ENCODE results near the gene TAF7. TPM values are rescaled to one million over a fixed set of nuclear protein-coding genes. Genes with fewer than 3 reads are reported as not detected.
"Not testable (repeated sequence)": the region's sequence is repeated elsewhere in the genome, so short reads cannot be mapped to it uniquely, and the experiment has no call there.

Gene TAF7
- total RNA-seq, 2 experiments from 2014 or later: 65.5 to 67.0 TPM

DNA sequence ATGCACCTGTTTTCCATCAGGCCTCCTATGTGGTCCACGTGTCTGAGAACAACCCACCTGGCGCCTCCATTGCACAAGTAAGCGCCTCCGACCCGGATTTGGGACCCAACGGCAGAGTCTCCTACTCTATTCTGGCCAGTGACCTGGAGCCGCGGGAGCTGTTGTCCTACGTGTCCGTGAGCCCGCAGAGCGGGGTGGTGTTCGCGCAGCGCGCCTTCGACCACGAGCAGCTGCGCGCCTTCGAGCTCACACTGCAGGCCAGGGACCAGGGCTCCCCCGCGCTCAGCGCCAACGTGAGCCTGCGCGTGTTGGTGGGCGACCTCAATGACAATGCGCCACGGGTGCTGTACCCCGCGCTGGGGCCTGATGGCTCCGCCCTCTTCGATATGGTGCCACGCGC, 31.0 kb upstream of the TAF7 start:
- Mint-ChIP-seq H3K36me3 (ENCODE audit: low read depth) (no peaks in the 10 kb centered on the region), H3K9me3 (ENCODE audit: insufficient read depth) (peaks cover 5% of the 10 kb centered on the region), H3K4me3 (no peak overlapping the region), H3K27ac (no peak overlapping the region), H3K4me1 (ENCODE audit: low read depth) (no peaks in the 10 kb centered on the region), H3K27me3 (ENCODE audit: low read depth) (peaks cover 24% of the 10 kb centered on the region)
- ChIA-PET CTCF (interaction anchor here (2.7 kb wide), 1 partner anchor 8 kb away, joined by 8 read pairs; the partner anchor contains the start of gene PCDHGB2), POLR2A (no interaction called here)
- ATAC-seq: no peak
- DNase-seq: no peak

DNA sequence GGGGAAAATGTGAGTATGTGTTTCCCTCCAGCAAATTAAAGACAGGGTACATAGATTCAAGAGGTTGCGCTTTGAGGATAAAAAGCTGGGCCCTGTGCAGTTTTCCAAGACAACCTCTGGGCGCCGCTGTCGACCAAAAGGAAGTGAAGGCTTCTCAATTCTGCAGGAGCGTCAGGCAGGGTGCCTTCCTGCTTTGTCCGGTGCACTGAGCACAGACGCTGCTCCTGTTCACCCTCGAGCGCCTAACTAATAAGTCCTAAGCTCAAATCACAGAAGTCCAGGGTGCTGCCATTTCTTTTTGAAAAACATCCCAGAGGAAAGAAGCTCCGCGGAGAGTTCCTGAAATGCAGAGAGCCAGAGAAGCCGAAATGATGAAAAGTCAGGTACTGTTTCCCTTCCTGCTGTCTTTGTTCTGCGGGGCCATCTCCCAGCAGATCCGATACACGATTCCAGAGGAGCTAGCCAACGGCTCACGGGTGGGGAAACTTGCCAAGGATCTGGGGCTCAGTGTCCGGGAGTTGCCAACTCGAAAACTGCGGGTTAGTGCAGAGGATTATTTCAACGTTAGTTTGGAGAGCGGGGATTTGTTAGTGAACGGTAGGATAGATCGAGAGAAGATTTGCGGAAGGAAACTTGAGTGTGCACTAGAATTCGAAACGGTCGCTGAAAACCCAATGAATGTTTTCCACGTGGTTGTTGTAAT, 29.5 kb upstream of the TAF7 start, which contains the start of gene PCDHGB1:
Gene PCDHGB1 (plus strand): TSS at position 183 of the 703 bp plus-strand sequence. CDS start 162 bp downstream, at position 345.
- ChIA-PET CTCF (interaction anchor here (0.8 to 2.8 kb wide), 10 partner anchors 10 to 217 kb away, joined by 3 to 8 read pairs (median 6); partner anchors contain the start of genes PCDHB14, PCDHGA11, PCDHGB2 and PCDHGB3), POLR2A (no interaction called here)
- H3K4me1 Mint-ChIP-seq (ENCODE audit: low read depth): no peaks in the 10 kb centered on the region
- H3K4me3 Mint-ChIP-seq: peak within 1 kb of the TSS; percentile 22
- DNase-seq: peak; percentile 58
- H3K9me3 Mint-ChIP-seq (ENCODE audit: insufficient read depth): peaks cover 10% of the 10 kb centered on the region
- peaks cover 17% of the 10 kb centered on the region for H3K27me3 Mint-ChIP-seq (ENCODE audit: low read depth)
- H3K36me3 Mint-ChIP-seq (ENCODE audit: low read depth): peaks cover 4% of the 10 kb centered on the region
- no peak within 1 kb of the TSS for H3K27ac Mint-ChIP-seq
- ATAC-seq: no peak

DNA sequence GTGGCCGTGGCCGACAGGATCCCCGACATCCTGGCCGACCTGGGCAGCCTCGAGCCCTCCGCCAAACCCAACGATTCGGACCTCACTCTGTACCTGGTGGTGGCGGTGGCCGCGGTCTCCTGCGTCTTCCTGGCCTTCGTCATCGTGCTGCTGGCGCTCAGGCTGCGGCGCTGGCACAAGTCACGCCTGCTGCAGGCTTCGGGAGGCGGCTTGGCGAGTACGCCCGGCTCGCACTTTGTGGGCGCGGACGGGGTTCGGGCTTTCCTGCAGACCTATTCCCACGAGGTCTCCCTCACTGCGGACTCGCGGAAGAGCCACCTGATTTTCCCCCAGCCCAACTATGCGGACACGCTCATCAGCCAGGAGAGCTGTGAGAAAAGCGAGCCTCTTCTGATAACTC, 25.4 kb upstream of the TAF7 start:
- POLR2A ChIA-PET; H3K36me3 Mint-ChIP-seq (ENCODE audit: low read depth); H3K4me3 Mint-ChIP-seq; ATAC-seq; H3K27ac Mint-ChIP-seq; H3K9me3 Mint-ChIP-seq (ENCODE audit: insufficient read depth); H3K4me1 Mint-ChIP-seq (ENCODE audit: low read depth); DNase-seq: not testable (repeated sequence)
- CTCF ChIA-PET: interaction anchor here (1.0 kb wide), 1 partner anchor 27 kb away, joined by 3 read pairs; no protein-coding TSS in a partner anchor
- H3K27me3 Mint-ChIP-seq (ENCODE audit: low read depth): peaks cover 15% of the 10 kb centered on the region

DNA sequence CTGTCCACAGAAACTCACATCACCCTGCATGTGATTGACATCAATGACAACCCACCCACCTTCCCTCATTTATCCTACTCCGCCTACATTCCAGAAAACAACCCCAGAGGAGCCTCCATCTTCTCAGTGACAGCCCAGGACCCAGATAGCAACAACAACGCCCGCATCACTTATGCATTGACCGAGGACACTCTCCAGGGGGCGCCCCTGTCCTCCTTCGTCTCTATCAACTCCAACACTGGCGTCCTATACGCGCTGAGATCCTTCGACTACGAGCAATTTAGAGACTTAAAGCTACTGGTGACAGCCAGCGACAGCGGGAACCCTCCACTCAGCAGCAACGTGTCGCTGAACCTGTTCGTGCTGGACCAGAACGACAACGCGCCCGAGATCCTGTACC, 24.7 kb upstream of the TAF7 start:
- POLR2A ChIA-PET: no interaction called here
- no peaks in the 10 kb centered on the region for H3K4me1 Mint-ChIP-seq (ENCODE audit: low read depth)
- H3K4me3 Mint-ChIP-seq: no peak overlapping the region
- DNase-seq: no peak
- H3K27ac Mint-ChIP-seq: no peak overlapping the region
- H3K27me3 Mint-ChIP-seq (ENCODE audit: low read depth): peaks cover 9% of the 10 kb centered on the region
- CTCF ChIA-PET: interaction anchor here (2.2 to 3.4 kb wide), 2 partner anchors 25 to 26 kb away, joined by 6 to 33 read pairs; partner anchors contain the start of genes PCDHGB3 and TAF7
- peaks cover 7% of the 10 kb centered on the region for H3K9me3 Mint-ChIP-seq (ENCODE audit: insufficient read depth)
- ATAC-seq: no peak
- peaks cover 8% of the 10 kb centered on the region for H3K36me3 Mint-ChIP-seq (ENCODE audit: low read depth)

DNA sequence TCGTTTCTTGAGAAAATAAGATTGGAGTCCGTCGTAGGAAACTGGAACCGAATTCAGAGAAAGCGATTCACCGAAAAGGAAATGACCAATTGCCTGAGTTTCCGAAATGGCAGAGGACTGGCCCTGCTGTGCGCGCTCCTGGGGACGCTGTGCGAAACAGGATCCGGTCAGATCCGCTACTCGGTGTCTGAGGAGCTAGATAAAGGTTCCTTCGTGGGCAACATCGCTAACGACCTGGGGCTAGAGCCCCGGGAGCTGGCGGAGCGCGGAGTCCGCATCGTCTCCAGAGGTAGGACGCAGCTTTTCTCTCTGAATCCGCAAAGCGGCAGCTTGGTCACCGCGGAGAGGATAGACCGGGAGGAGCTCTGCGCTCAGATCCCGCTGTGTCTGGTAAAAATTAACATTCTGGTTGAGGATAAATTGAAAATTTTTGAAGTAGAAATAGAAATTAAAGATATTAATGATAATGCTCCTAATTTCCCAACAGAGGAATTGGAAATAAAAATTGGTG, 23.4 kb upstream of the TAF7 start:
- H3K9me3 Mint-ChIP-seq (ENCODE audit: insufficient read depth): peaks cover 11% of the 10 kb centered on the region
- H3K27me3 Mint-ChIP-seq (ENCODE audit: low read depth): peaks cover 12% of the 10 kb centered on the region
- H3K36me3 Mint-ChIP-seq (ENCODE audit: low read depth): peaks cover 10% of the 10 kb centered on the region
- no peaks in the 10 kb centered on the region for H3K4me1 Mint-ChIP-seq (ENCODE audit: low read depth)
- H3K4me3 Mint-ChIP-seq: peak overlapping the region; percentile 55
- no peak for DNase-seq
- ChIA-PET CTCF (interaction anchor here (1.1 to 3.4 kb wide), 6 partner anchors 9 to 180 kb away, joined by 3 to 33 read pairs (median 6); partner anchors contain the start of genes PCDHGA12, PCDHGB2, PCDHGB3 and TAF7), POLR2A (no interaction called here)
- no peak for ATAC-seq
- H3K27ac Mint-ChIP-seq: no peak overlapping the region

DNA sequence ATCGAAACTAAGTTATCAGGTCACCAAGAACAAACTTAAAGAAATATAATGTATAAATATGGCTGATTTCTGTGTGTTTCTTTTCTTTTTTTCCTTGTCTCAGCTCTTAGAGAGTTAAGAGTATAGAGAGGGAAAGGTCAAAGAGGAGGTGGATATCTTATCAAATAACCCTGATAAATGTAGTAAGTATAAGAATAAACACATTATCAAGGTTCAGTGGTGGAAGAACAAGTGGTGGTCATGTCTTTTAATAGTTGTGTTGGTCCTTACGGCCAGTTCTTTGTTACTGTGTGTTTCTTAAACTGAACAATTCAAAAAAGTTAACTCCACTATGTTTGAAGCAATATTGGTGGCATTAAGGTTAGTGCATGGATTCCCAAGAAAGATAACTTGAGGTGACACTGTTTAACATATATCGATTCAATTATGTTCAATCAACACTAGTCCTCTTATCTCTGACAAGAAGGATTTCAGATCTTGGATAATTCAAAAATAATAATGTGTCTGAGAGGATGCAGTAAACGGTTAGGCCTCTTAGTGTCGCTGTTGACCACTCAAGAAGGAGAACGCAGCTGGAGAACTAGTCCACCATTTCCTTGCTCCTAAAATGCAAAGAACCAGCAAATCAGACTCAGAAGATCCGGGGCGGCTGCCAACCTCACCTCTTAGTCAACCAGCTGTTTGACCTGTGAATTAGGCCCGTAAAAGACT, 22.8 kb upstream of the TAF7 start, which contains the start of gene PCDHGA3:
Gene PCDHGA3 (plus strand): TSS at position 588 of the 711 bp plus-strand sequence. CDS start 205 bp downstream, outside the sequence.
- CTCF ChIA-PET: interaction anchor here (0.7 to 3.4 kb wide), 10 partner anchors 8 to 180 kb away, joined by 3 to 33 read pairs (median 4); partner anchors contain the start of genes PCDHGA12, PCDHGB2, PCDHGB3 and PCDHGB5
- Mint-ChIP-seq H3K4me3 (peak within 1 kb of the TSS; percentile 55), H3K27me3 (ENCODE audit: low read depth) (peaks cover 17% of the 10 kb centered on the region), H3K4me1 (ENCODE audit: low read depth) (no peaks in the 10 kb centered on the region), H3K27ac (no peak within 1 kb of the TSS), H3K9me3 (ENCODE audit: insufficient read depth) (peaks cover 11% of the 10 kb centered on the region), H3K36me3 (ENCODE audit: low read depth) (peaks cover 10% of the 10 kb centered on the region)
- DNase-seq: peak; percentile 47
- no peak for ATAC-seq
- POLR2A ChIA-PET: no interaction called here

DNA sequence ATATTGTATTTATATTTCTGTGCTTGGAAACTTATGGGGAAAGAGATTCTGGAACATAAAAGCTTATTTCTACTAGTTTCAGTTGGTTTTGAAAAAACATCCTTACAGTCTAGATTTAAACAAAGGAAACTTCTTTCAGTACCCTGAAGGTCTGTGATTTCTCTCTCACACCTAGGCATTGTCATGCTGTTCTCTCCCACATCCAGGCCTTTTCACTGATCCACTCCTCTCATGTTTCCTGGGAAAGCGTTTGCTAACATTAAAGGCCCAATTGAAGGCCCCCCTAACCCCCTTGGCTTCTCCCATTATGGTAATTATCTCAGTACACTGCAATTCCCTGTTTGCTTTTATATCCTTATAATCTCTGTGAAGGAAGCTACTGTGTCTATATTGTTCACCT, 22.2 kb upstream of the TAF7 start:
- POLR2A ChIA-PET: no interaction called here
- peaks cover 22% of the 10 kb centered on the region for H3K27me3 Mint-ChIP-seq (ENCODE audit: low read depth)

DNA sequence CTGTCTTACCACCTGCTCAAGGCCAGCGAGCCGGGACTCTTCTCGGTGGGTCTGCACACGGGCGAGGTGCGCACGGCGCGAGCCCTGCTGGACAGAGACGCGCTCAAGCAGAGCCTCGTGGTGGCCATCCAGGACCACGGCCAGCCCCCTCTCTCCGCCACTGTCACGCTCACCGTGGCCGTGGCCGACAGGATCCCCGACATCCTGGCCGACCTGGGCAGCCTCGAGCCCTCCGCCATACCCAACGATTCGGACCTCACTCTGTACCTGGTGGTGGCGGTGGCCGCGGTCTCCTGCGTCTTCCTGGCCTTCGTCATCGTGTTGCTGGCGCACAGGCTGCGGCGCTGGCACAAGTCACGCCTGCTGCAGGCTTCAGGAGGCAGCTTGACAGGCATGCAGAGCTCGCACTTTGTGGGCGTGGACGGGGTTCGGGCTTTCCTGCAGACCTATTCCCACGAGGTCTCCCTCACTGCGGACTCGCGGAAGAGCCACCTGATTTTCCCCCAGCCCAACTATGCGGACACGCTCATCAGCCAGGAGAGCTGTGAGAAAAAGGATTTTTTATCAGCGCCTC, 20.3 kb upstream of the TAF7 start:
- Mint-ChIP-seq H3K36me3 (ENCODE audit: low read depth) (peaks cover 10% of the 10 kb centered on the region), H3K27me3 (ENCODE audit: low read depth) (peaks cover 33% of the 10 kb centered on the region), H3K9me3 (ENCODE audit: insufficient read depth) (peaks cover 11% of the 10 kb centered on the region)
- ATAC-seq; H3K4me3 Mint-ChIP-seq; DNase-seq; POLR2A ChIA-PET; CTCF ChIA-PET; H3K27ac Mint-ChIP-seq; H3K4me1 Mint-ChIP-seq (ENCODE audit: low read depth): not testable (repeated sequence)

More for the DNA sequence above, 22.2 kb upstream of the TAF7 start:
- Mint-ChIP-seq H3K4me1 (ENCODE audit: low read depth) (no peaks in the 10 kb centered on the region), H3K36me3 (ENCODE audit: low read depth) (peaks cover 10% of the 10 kb centered on the region), H3K9me3 (ENCODE audit: insufficient read depth) (peaks cover 11% of the 10 kb centered on the region), H3K4me3 (no peak overlapping the region), H3K27ac (no peak overlapping the region)
- ATAC-seq (no peak), DNase-seq (no peak)
- CTCF ChIA-PET: interaction anchor here (0.7 to 3.4 kb wide), 8 partner anchors 10 to 181 kb away, joined by 3 to 33 read pairs (median 4); partner anchors contain the start of genes PCDHGA5, PCDHGB5 and TAF7

DNA sequence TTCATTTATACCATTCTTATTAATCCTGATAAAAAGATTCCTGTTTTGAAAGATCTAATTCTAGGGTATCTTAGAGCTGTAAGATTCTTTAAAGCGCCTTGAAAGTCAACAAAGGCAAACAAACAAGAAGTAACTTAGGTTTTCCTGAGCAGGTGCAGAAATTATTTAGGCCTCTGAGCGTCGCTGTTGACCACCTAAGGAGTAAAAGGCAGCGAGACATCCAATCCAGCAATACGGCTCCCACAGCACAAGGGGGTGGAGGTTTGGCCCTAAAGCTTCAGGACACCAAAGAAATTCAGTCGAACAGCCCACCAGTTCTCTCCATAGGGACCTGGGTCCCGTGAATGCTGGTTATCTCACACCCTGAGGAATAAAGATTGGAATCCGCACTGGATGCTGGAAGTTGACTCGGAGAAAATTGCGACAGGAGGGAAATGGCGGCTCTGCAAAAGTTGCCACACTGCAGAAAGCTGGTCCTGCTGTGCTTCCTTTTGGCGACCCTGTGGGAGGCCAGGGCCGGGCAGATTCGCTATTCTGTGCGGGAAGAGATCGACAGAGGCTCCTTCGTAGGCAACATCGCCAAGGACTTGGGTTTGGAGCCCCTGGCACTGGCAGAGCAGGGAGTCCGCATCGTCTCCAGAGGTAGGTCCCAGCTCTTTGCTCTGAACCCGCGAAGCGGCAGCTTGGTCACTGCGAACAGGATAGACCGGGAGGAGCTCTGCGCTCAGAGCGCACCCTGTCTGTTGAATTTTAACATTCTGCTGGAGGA, 18.1 kb upstream of the TAF7 start, which contains the start of gene PCDHGA2:
Gene PCDHGA2 (plus strand): TSS at position 223 of the 769 bp plus-strand sequence.
- peaks cover 5% of the 10 kb centered on the region for H3K9me3 Mint-ChIP-seq (ENCODE audit: insufficient read depth)

DNA sequence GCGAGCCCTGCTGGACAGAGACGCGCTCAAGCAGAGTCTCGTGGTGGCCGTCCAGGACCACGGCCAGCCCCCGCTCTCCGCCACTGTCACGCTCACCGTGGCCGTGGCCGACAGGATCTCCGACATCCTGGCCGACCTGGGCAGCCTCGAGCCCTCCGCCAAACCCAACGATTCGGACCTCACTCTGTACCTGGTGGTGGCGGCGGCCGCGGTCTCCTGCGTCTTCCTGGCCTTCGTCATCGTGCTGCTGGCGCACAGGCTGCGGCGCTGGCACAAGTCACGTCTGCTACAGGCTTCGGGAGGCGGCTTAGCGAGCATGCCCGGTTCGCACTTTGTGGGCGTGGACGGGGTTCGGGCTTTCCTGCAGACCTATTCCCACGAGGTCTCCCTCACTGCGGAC, 12.0 kb upstream of the TAF7 start:
- H3K27ac Mint-ChIP-seq; DNase-seq; H3K36me3 Mint-ChIP-seq (ENCODE audit: low read depth); H3K4me3 Mint-ChIP-seq; H3K4me1 Mint-ChIP-seq (ENCODE audit: low read depth); ATAC-seq; POLR2A ChIA-PET: not testable (repeated sequence)
- Mint-ChIP-seq H3K9me3 (ENCODE audit: insufficient read depth) (peaks cover 13% of the 10 kb centered on the region), H3K27me3 (ENCODE audit: low read depth) (peaks cover 39% of the 10 kb centered on the region)
- CTCF ChIA-PET: interaction anchor here (1.3 to 1.7 kb wide), 3 partner anchors 10 to 23 kb away, joined by 4 read pairs; partner anchors contain the start of gene TAF7

More for the DNA sequence above, 18.1 kb upstream of the TAF7 start, which contains the start of gene PCDHGA2:
- peaks cover 41% of the 10 kb centered on the region for H3K27me3 Mint-ChIP-seq (ENCODE audit: low read depth)
- DNase-seq (no peak), ATAC-seq (no peak)
- no peak within 1 kb of the TSS for H3K27ac Mint-ChIP-seq
- POLR2A ChIA-PET: no interaction called here
- CTCF ChIA-PET: interaction anchor here (0.8 to 2.8 kb wide), 10 partner anchors 9 to 253 kb away, joined by 3 to 12 read pairs (median 5); partner anchors contain the start of gene TAF7
- no peaks in the 10 kb centered on the region for H3K4me1 Mint-ChIP-seq (ENCODE audit: low read depth)
- peaks cover 7% of the 10 kb centered on the region for H3K36me3 Mint-ChIP-seq (ENCODE audit: low read depth)
- H3K4me3 Mint-ChIP-seq: no peak within 1 kb of the TSS

Data from activated CD8-positive, alpha-beta T cell treated with anti-CD3 and anti-CD28 coated beads, Interleukin-2, amount 10 ng/mL, durations not matched to agents 7 days and 5 days (primary cell).